ENCODE data around the gene POC5. TPM values are rescaled to one million over a fixed set of nuclear protein-coding genes. Genes with fewer than 3 reads are reported as not detected.

Gene POC5
- total and polyA plus RNA-seq, 2 experiments from 2014 or later: 16.2 to 25.9 TPM

GRCh38 chr5:75720882-75721281, 3.6 kb upstream of the POC5 start:
- Histone ChIP-seq H3K36me3 (ENCODE audit: insufficient read depth) (no peaks in the 10 kb centered on the region), H3F3A (replicated peaks; ENCODE audit: low read depth) (peaks cover 7% of the 10 kb centered on the region; the same call in 1 of the 2 replicates), H3K27ac (ENCODE audit: low read depth) (no peak overlapping the region), H3K27me3 (ENCODE audit: insufficient read depth) (no peaks in the 10 kb centered on the region), H4K20me1 (replicated peaks; ENCODE audit: insufficient read depth) (no peaks in the 10 kb centered on the region), H3K4me2 (no peak overlapping the region), H3K9me2 (ENCODE audit: insufficient read depth) (peaks cover 8% of the 10 kb centered on the region), H3K79me2 (replicated peaks; ENCODE audit: insufficient read depth) (peaks cover 7% of the 10 kb centered on the region), H3K4me1 (ENCODE audit: insufficient read depth) (peaks cover 5% of the 10 kb centered on the region; the same call in 1 of the 2 replicates), H2AFZ (no peak overlapping the region), H3K4me3 (no peak overlapping the region)
- ATAC-seq (no peak), DNase-seq (ENCODE audit: low spot score) (no peak)
- Mint-ChIP-seq H3K36me3 (ENCODE audit: low read depth) (no peaks in the 10 kb centered on the region), H3K27me3 (ENCODE audit: insufficient read depth, low read depth, poor library complexity) (peaks cover 2% of the 10 kb centered on the region), H3K4me1 (peaks cover 9% of the 10 kb centered on the region), H3K9me3 (peaks cover 3% of the 10 kb centered on the region; the same call in 2 of the 3 replicates), H3K4me3 (no peak overlapping the region), H3K27ac (no peak overlapping the region)
- TF ChIP-seq NANOG (IDR thresholded peaks at IDR 0.05; ENCODE audit: borderline replicate concordance): no peak

- Histone ChIP-seq H3F3A (replicated peaks; ENCODE audit: low read depth) (peaks cover 7% of the 10 kb centered on the region; the same call in 1 of the 2 replicates), H3K27me3 (ENCODE audit: insufficient read depth) (no peaks in the 10 kb centered on the region), H3K4me2 (peak overlapping the region; percentile 95), H2AFZ (peak overlapping the region; percentile 60), H3K36me3 (ENCODE audit: insufficient read depth) (0 out of 2 replicates have a peak, but pooled peaks cover 7% of the 10 kb centered on the region), H3K4me1 (ENCODE audit: insufficient read depth) (peaks cover 5% of the 10 kb centered on the region; the same call in 1 of the 2 replicates), H3K79me2 (replicated peaks; ENCODE audit: insufficient read depth) (peaks cover 43% of the 10 kb centered on the region), H3K27ac (ENCODE audit: low read depth) (peak overlapping the region; percentile 84), H3K4me3 (peak overlapping the region; percentile 72), H4K20me1 (replicated peaks; ENCODE audit: insufficient read depth) (no peaks in the 10 kb centered on the region), H3K9me2 (ENCODE audit: insufficient read depth) (peaks cover 8% of the 10 kb centered on the region)
- peak overlapping the region; percentile 98 for H3K27ac Mint-ChIP-seq
- H3K4me1 Mint-ChIP-seq: peaks cover 8% of the 10 kb centered on the region
- H3K4me3 Mint-ChIP-seq: peak overlapping the region; percentile 98
- peak; percentile 53 for DNase-seq (ENCODE audit: low spot score)
- peaks cover 4% of the 10 kb centered on the region; the same call in 2 of the 3 replicates for H3K36me3 Mint-ChIP-seq (ENCODE audit: low read depth)
- H3K27me3 Mint-ChIP-seq (ENCODE audit: insufficient read depth, low read depth, poor library complexity): peaks cover 2% of the 10 kb centered on the region
- H3K9me3 Mint-ChIP-seq: no peaks in the 10 kb centered on the region
- TF ChIP-seq EZH2phosphoT487 (IDR thresholded peaks at IDR 0.05; ENCODE audit: unreplicated experiment) (no peak), EZH2 (IDR thresholded peaks at IDR 0.05; ENCODE audit: low read depth, unreplicated experiment) (no peak), NANOG (IDR thresholded peaks at IDR 0.05; ENCODE audit: borderline replicate concordance) (no peak), POLR2AphosphoS5 (IDR thresholded peaks at IDR 0.05; ENCODE audit: low read depth) (no peak), STAT1 (IDR thresholded peaks at IDR 0.05; ENCODE audit: unreplicated experiment) (no peak), CREB1 (CRISPR knock-in tag; IDR thresholded peaks at IDR 0.05; ENCODE audit: low read depth) (no peak), ETS1 (IDR thresholded peaks at IDR 0.05) (no peak; the same call in 1 of the 2 replicates)
- TF ChIP-seq, protein P1, sequence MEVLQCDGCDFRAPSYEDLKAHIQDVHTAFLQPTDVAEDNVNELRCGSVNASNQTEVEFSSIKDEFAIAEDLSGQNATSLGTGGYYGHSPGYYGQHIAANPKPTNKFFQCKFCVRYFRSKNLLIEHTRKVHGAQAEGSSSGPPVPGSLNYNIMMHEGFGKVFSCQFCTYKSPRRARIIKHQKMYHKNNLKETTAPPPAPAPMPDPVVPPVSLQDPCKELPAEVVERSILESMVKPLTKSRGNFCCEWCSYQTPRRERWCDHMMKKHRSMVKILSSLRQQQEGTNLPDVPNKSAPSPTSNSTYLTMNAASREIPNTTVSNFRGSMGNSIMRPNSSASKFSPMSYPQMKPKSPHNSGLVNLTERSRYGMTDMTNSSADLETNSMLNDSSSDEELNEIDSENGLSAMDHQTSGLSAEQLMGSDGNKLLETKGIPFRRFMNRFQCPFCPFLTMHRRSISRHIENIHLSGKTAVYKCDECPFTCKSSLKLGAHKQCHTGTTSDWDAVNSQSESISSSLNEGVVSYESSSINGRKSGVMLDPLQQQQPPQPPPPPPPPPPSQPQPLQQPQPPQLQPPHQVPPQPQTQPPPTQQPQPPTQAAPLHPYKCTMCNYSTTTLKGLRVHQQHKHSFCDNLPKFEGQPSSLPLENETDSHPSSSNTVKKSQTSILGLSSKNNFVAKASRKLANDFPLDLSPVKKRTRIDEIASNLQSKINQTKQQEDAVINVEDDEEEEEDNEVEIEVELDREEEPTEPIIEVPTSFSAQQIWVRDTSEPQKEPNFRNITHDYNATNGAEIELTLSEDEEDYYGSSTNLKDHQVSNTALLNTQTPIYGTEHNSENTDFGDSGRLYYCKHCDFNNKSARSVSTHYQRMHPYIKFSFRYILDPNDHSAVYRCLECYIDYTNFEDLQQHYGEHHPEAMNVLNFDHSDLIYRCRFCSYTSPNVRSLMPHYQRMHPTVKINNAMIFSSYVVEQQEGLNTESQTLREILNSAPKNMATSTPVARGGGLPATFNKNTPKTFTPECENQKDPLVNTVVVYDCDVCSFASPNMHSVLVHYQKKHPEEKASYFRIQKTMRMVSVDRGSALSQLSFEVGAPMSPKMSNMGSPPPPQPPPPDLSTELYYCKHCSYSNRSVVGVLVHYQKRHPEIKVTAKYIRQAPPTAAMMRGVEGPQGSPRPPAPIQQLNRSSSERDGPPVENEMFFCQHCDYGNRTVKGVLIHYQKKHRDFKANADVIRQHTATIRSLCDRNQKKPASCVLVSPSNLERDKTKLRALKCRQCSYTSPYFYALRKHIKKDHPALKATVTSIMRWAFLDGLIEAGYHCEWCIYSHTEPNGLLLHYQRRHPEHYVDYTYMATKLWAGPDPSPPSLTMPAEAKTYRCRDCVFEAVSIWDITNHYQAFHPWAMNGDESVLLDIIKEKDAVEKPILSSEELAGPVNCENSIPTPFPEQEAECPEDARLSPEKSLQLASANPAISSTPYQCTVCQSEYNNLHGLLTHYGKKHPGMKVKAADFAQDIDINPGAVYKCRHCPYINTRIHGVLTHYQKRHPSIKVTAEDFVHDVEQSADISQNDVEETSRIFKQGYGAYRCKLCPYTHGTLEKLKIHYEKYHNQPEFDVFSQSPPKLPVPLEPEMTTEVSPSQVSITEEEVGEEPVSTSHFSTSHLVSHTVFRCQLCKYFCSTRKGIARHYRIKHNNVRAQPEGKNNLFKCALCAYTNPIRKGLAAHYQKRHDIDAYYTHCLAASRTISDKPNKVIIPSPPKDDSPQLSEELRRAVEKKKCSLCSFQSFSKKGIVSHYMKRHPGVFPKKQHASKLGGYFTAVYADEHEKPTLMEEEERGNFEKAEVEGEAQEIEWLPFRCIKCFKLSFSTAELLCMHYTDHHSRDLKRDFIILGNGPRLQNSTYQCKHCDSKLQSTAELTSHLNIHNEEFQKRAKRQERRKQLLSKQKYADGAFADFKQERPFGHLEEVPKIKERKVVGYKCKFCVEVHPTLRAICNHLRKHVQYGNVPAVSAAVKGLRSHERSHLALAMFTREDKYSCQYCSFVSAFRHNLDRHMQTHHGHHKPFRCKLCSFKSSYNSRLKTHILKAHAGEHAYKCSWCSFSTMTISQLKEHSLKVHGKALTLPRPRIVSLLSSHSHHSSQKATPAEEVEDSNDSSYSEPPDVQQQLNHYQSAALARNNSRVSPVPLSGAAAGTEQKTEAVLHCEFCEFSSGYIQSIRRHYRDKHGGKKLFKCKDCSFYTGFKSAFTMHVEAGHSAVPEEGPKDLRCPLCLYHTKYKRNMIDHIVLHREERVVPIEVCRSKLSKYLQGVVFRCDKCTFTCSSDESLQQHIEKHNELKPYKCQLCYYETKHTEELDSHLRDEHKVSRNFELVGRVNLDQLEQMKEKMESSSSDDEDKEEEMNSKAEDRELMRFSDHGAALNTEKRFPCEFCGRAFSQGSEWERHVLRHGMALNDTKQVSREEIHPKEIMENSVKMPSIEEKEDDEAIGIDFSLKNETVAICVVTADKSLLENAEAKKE (CRISPR knock-in tag; IDR thresholded peaks at IDR 0.05): no peak
- peak; percentile 65 for ATAC-seq
Observed at GRCh38 chr5:75716715-75717081, 539 bp downstream of the POC5 start.

Measured in GM23338 (cell line).